Dedifferentiated amniotic fluid mesenchymal stem cell (primary cell): ENCODE measurements around the gene L3MBTL4.
"Not testable (repeated sequence)": the region's sequence is repeated elsewhere in the genome, so short reads cannot be mapped to it uniquely, and the experiment has no call there.

ENCODE experiments used
- DNase-seq: peaks from one replicate; pipeline ENCODE4 v3.0.0-alpha.2; 2016; ENCODE audit errors: extremely low spot score

Gene L3MBTL4

GRCh38 chr18:6106091-6106685, 308.5 kb downstream of the L3MBTL4 start:
- DNase-seq, result no peak

GRCh38 chr18:6103741-6104140, 311.0 kb downstream of the L3MBTL4 start:
- DNase-seq, result no peak

DNA sequence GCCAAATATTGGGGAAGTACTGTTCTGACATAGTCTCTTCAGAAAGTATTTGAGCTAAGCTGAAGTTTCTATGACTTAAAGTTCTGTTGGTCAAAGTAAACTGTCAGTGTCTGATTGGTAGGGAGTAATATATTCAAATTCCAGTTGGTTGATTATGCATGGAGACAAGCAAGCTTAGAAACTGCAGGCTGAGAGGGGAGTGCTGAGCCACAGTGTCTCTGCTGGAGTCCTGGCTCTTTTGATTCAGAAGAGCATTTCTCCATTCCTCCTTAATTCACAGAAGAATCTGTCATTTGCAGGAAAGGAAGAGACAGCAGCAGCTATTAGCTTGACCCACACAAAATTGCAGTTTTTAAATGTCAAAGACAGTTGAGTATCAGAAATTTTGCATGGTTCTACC, 318.0 kb downstream of the L3MBTL4 start:
- DNase-seq, result no peak

GRCh38 chr18:6088432-6088831, 326.3 kb downstream of the L3MBTL4 start:
- no peak for DNase-seq

- DNase-seq, result no peak
Observed at GRCh38 chr18:6086731-6087130, 328.0 kb downstream of the L3MBTL4 start.

DNA sequence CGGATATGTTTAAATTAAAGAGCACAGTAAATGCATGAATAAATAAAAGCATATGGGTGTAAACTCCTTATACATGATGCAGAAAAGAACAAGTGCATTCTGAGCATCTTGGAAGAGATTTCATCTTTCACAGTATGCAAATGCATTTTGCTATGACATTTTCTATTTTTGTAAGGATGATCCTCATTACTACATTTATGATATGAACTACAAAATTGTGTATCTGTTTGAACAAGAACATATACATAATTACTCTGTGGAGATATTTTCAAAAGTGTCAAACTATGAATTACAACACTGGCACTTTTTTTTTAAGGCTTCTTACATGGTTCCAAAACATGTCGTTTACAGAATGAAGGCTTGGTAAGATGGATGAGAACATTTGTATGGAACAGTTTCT, 335.3 kb downstream of the L3MBTL4 start:
- no peak for DNase-seq

- DNase-seq, result no peak
Observed at GRCh38 chr18:6078877-6079276, 335.8 kb downstream of the L3MBTL4 start.

- not testable (repeated sequence) for DNase-seq
Observed at GRCh38 chr18:6072423-6072822, 342.3 kb downstream of the L3MBTL4 start.

DNA sequence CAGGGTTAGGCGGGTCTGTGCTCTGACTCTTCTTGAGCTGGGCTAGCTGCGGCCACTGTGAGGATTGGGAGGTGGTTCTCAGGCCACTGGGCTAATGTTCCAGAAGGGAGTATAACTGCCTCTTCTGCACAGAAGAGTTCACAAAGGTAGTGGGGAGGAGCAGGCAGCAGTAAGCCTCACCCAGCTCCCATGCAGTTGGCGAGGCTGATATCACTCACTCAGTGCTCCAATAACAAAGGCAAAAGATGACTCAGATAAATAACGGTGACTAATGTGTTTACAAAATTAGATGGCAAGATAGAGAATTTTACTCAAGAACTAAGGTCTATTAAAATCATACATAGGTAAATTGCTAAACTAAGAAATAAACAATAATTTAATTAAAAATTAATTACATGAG, 345.2 kb downstream of the L3MBTL4 start:
- no peak for DNase-seq

DNA sequence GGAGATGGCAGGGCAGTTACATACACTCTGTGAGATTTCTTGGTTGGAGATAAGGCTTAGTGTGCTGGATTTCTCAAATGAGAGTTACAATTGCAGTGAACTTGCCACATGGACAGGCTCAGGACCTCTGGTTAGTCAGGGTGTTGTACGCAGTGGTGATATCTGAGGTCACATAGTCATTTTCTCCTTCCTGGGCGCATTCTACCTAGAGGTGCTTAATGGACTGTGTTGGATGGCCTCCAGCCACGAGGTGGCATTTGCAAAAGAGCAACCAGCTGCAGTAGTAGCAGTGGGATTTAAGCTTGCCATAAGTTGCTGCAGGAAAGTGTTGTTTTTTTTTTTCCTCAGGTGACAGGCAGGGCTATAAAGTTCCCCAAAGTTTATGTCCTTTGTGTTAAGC, 345.6 kb downstream of the L3MBTL4 start:
- no peak for DNase-seq

GRCh38 chr18:6060149-6060548, 354.6 kb downstream of the L3MBTL4 start:
- DNase-seq, result no peak

GRCh38 chr18:6059551-6059950, 355.2 kb downstream of the L3MBTL4 start:
- no peak for DNase-seq

DNA sequence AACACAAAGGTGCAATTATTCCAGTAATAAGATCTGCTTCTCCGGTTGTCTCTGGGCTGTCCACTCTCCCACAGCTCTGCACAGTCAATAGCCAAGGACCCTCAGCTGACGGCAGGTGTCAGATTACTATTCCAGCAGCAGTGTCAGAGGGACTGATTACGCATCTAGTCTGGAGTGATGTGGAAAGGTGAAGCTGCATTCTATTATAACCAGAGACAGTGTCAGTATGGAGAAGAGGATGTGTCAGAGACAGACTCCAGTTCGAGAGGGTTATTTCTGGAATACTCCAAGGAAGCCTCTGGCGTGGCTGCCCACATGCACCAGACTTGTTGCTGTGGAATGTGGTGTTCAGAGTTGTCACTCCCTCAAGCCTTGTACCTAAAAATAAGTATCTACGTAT, 355.8 kb downstream of the L3MBTL4 start:
- DNase-seq, result no peak

GRCh38 chr18:6057604-6058003, 357.1 kb downstream of the L3MBTL4 start:
- DNase-seq, result no peak

GRCh38 chr18:6056171-6056910, 358.4 kb downstream of the L3MBTL4 start:
- no peak for DNase-seq

GRCh38 chr18:6055711-6056110, 359.0 kb downstream of the L3MBTL4 start:
- peak; percentile 36 for DNase-seq

GRCh38 chr18:6054256-6054842, 360.4 kb downstream of the L3MBTL4 start:
- DNase-seq, result no peak

DNA sequence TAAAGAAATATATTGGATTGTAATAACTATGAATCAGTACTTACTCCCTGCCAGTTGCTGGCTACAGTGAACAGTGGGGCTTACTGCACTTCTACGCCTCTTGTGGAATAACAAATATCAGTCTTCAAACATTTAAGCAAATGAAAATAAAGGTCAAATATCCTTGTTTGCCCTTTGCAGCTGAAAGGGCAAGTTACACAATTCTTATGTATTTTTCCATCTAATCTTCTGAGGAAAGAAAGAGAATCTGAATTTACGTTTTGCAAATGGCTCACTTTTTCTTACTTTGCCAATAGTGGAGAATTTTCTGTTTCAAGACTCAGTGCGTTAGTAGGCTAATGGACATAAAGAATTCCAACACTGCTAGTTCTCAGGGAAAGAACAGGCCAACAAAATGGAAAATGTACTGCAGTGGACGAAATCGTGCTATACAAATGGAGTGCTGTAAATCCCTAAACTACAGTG, 362.2 kb downstream of the L3MBTL4 start:
- DNase-seq, result no peak

- not testable (repeated sequence) for DNase-seq
Observed at GRCh38 chr18:6047596-6047995, 367.1 kb downstream of the L3MBTL4 start.

DNA sequence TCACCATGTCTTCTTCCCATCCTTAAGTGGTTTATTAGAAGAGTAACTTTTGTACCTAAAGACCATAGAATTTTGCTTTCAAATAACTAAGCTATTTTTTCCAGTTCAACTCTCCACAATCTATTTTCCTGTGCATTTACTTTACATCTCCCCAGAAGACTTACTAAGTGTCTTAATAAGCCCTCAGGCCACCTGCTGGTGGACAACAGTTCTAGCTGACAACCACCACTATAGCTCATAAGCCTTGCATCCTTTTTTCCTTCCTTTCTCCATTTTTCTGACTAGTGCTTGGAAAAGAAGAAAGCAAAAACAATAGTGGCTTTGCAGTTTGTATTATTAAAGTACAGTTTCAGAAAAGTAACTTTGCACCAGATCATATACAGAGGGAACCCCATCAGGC, 369.9 kb downstream of the L3MBTL4 start:
- DNase-seq, result no peak

DNA sequence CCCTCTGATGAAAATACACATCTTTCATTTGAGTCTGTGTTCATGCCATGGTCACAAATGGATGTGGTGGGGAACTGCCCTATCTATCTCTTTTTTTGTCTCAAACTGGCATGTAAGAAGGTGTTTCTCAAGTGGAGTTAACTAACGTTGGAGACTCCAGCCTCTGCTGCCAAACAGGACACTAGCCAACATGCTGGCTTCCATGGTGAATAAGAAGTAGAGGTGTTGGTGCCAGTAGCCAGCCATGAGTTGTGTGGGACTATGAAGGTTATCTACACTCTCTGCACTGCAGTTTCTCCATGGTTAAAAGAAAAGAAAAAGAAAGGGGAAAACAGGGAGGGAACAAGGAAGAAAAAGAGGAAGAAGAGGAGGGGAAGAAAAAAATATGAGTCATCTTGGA, 370.4 kb downstream of the L3MBTL4 start:
- DNase-seq, result no peak

DNA sequence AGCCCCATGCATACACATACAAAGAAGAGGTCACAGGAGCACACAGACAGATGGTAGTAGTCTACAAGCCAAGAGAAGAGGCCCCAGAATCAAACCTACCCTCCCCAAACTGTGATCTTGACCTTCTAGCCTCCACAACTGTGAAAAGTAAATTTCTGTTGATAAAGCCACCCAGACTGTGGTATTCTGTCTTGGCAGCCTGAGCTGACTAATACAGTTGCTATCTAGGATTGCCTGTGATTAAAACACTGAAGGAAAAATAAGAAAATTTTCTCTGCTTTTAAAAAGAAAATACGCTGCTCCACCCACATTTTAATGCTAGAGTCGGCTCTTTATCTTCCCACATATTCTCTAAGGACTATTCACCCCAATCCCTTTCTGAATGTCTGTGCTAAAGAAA, 375.7 kb downstream of the L3MBTL4 start:
- no peak for DNase-seq

GRCh38 chr18:6031442-6031841, 383.3 kb downstream of the L3MBTL4 start:
- no peak for DNase-seq
